GM23248 (cell line): Measurements from ENCODE around the gene TPM2. TPM values are rescaled to one million over a fixed set of nuclear protein-coding genes. Genes with fewer than 3 reads are reported as not detected.
A peak's percentile ranks its signal among the peaks of the same experiment; 100 is the strongest.

Experiments used
- DNase-seq: peaks from one replicate; pipeline ENCODE4 v3.0.0-alpha.2; 2015
- H2AFZ ChIP-seq: fragments of 200-600 bp; sonication (generic); 2 replicates; pipeline ENCODE4 v1.6.1; 2016; ENCODE audit warnings: antibody characterized with exemption
- H3F3A ChIP-seq: fragments of 200-600 bp; sonication (generic); 2 replicates; pipeline ENCODE4 v1.6.1; 2016; ENCODE audit warnings: mild to moderate bottlenecking, antibody characterized with exemption, mixed run types; ENCODE audit not compliant: insufficient read depth
- H3K27ac ChIP-seq: fragments of 200-600 bp; sonication (generic); 2 replicates; pipeline ENCODE4 v1.5.1; 2016; ENCODE audit warnings: mild to moderate bottlenecking
- H3K27me3 ChIP-seq: fragments of 200-600 bp; sonication (generic); replicated peaks from 2 replicates; pipeline ENCODE4 v1.6.1; 2016; ENCODE audit warnings: mild to moderate bottlenecking; ENCODE audit not compliant: insufficient read depth
- H3K36me3 ChIP-seq: fragments of 200-600 bp; sonication (generic); 2 replicates; pipeline ENCODE4 v1.6.1; 2016; ENCODE audit warnings: low read depth, mild to moderate bottlenecking
- H3K4me1 ChIP-seq: fragments of 200-600 bp; sonication (generic); 2 replicates; pipeline ENCODE4 v1.6.1; 2016; ENCODE audit warnings: mild to moderate bottlenecking; ENCODE audit not compliant: insufficient read depth
- H3K4me2 ChIP-seq: fragments of 200-600 bp; sonication (generic); one replicate; pipeline ENCODE4 v1.6.1; 2016; ENCODE audit warnings: mild to moderate bottlenecking; ENCODE audit not compliant: unreplicated experiment
- H3K4me3 ChIP-seq: fragments of 200-600 bp; sonication (generic); 2 replicates; pipeline ENCODE4 v1.5.1; 2016; ENCODE audit warnings: mild to moderate bottlenecking
- H3K79me2 ChIP-seq: fragments of 200-600 bp; sonication (generic); 2 replicates; pipeline ENCODE4 v1.6.1; 2016; ENCODE audit warnings: mild to moderate bottlenecking; ENCODE audit not compliant: insufficient read depth
- H3K9ac ChIP-seq: fragments of 200-600 bp; sonication (generic); 2 replicates; pipeline ENCODE4 v1.6.1; 2016; ENCODE audit warnings: mild to moderate bottlenecking
- H3K9me2 ChIP-seq: fragments of 200-600 bp; sonication (generic); 2 replicates; pipeline ENCODE4 v1.6.1; 2016; ENCODE audit warnings: mixed run types, mild to moderate bottlenecking, moderate library complexity; ENCODE audit not compliant: insufficient read depth
- H3K9me3 ChIP-seq: fragments of 200-600 bp; sonication (generic); one replicate; pipeline ENCODE4 v1.6.1; 2017; ENCODE audit warnings: low read depth
- H4K20me1 ChIP-seq: fragments of 200-600 bp; sonication (generic); 2 replicates; pipeline ENCODE4 v1.6.0; 2016; ENCODE audit not compliant: insufficient read depth
- EZH2 ChIP-seq: fragments of 200-600 bp; sonication (generic); IDR thresholded peaks from 2 replicates; pipeline ENCODE4 v1.6.1; 2018; ENCODE audit warnings: antibody characterized with exemption, mild to moderate bottlenecking; ENCODE audit not compliant: insufficient read depth, poor library complexity, severe bottlenecking
- EZH2phosphoT487 ChIP-seq: fragments of 200-600 bp; sonication (generic); IDR thresholded peaks from 2 replicates; pipeline ENCODE4 v1.6.1; 2018; ENCODE audit warnings: antibody characterized with exemption, moderate library complexity, mild to moderate bottlenecking, low read depth; ENCODE audit not compliant: insufficient read depth
- WGBS, 2 experiments: methylation state at CpG; one replicate each; pipeline ENCODE4 v1.1.6; 2015 to 2017; ENCODE audit warnings: low lambda C conversion rate in 2 of 2, low coverage in 1 of 2; ENCODE audit errors: missing lambda C conversion rate in 2 of 2; 5-methylcytosine and 5-hydroxymethylcytosine counted together
- in situ Hi-C: fragments of 300-500 bp; cut with MboI; formaldehyde crosslinking; loops from 2 replicates; pipeline ENCODE4 v1.15.0; 2020
- polyA plus RNA-seq: library from polyadenylated mRNA; unstranded; fragments of >200 nt; fragmentation: Nextera tagmentation; extraction: Ambion mirVana; gene quantifications from 2 replicates; pipeline ENCODE4 v1.2.1, GENCODE V29; 2016
- total RNA-seq: library from RNA; depleted of rRNA; stranded (reverse); fragments of >200 nt; shearing (Covaris generic); gene quantifications from 2 replicates; pipeline ENCODE4 v1.2.3, GENCODE V29; 2014

TPM2 gene
- total and polyA plus RNA-seq, 2 experiments from 2014 or later = 1,625 to 3,527 TPM

DNA sequence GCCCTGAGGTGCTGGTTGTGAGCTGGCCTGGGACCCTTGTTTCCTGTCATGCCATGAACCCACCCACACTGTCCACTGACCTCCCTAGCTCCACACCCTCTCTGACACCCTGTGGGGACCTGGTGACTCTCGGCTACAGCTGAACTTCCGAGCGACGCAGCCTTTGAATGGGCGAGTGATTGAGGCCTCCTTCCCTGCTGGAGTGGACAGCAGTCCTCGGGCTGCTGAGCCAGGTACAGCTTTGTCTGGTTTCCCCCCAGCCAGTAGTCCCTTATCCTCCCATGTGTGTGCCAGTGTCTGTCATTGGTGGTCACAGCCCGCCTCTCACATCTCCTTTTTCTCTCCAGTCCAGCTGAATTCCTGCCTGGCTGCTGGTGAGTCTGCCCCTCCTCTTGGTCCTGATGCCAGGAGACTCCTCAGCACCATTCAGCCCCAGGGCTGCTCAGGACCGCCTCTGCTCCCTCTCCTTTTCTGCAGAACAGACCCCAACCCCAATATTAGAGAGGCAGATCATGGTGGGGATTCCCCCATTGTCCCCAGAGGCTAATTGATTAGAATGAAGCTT lies 9.9 kb downstream of the TPM2 start:
- H2AFZ ChIP-seq = no peak overlapping the region
- no peaks in the 10 kb centered on the region for H3K27me3 ChIP-seq
- peaks cover 13% of the 10 kb centered on the region for H3K79me2 ChIP-seq
- WGBS, 2 experiments = 85 to 86% methylated on average over 8 of the region's 8 CpGs
- peaks cover 28% of the 10 kb centered on the region for H3K36me3 ChIP-seq
- H3K9ac ChIP-seq = no peak overlapping the region
- H3K4me3 ChIP-seq = no peak overlapping the region
- TF ChIP-seq EZH2phosphoT487 = no peak
- H3K9me2 ChIP-seq = no peaks in the 10 kb centered on the region
- peaks cover 7% of the 10 kb centered on the region; the same call in 1 of the 2 replicates for H3K4me1 ChIP-seq
- no peak overlapping the region for H3K4me2 ChIP-seq
- H3K27ac ChIP-seq = no peak overlapping the region
- no peaks in the 10 kb centered on the region for H3K9me3 ChIP-seq
- in situ Hi-C loops = no loop called here
- peaks cover 20% of the 10 kb centered on the region; the same call in 1 of the 2 replicates for H4K20me1 ChIP-seq
- DNase-seq = no peak
- H3F3A ChIP-seq = peaks cover 71% of the 10 kb centered on the region

DNA sequence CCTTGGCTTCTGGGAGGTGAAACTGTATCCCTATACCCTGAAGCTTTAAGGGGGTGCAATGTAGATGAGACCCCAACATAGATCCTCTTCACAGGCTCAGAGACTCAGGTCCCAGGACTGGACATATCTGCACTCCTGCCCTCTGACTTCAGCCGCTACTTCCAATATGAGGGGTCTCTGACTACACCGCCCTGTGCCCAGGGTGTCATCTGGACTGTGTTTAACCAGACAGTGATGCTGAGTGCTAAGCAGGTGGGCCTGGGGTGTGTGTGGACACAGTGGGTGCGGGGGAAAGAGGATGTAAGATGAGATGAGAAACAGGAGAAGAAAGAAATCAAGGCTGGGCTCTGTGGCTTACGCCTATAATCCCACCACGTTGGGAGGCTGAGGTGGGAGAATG lies 10.6 kb downstream of the TPM2 start:
- TF ChIP-seq EZH2phosphoT487 = no peak
- no peak for TF ChIP-seq EZH2
- peaks cover 7% of the 10 kb centered on the region; the same call in 1 of the 2 replicates for H3K4me1 ChIP-seq
- no peaks in the 10 kb centered on the region for H3K27me3 ChIP-seq
- H3K4me3 ChIP-seq = no peak overlapping the region
- no peak overlapping the region for H3K27ac ChIP-seq
- no peak overlapping the region for H2AFZ ChIP-seq
- peaks cover 64% of the 10 kb centered on the region for H3F3A ChIP-seq
- no peaks in the 10 kb centered on the region for H3K9me2 ChIP-seq
- H3K79me2 ChIP-seq = peaks cover 6% of the 10 kb centered on the region; the same call in 1 of the 2 replicates
- H3K36me3 ChIP-seq = peaks cover 24% of the 10 kb centered on the region
- 0 out of 2 replicates have a peak, but pooled peaks cover 14% of the 10 kb centered on the region for H4K20me1 ChIP-seq
- H3K4me2 ChIP-seq = no peak overlapping the region
- no peak overlapping the region for H3K9ac ChIP-seq
- 88 to 92% methylated on average over 5 of the region's 5 CpGs for WGBS, 2 experiments
- H3K9me3 ChIP-seq = no peaks in the 10 kb centered on the region
- DNase-seq = no peak
- in situ Hi-C loops = no loop called here

- no peak for TF ChIP-seq EZH2
- no peak for TF ChIP-seq EZH2phosphoT487
- no peaks in the 10 kb centered on the region for H4K20me1 ChIP-seq
- H3K79me2 ChIP-seq = no peaks in the 10 kb centered on the region
- H3K4me3 ChIP-seq = peak overlapping the region; percentile 75
- H3K27ac ChIP-seq = no peak overlapping the region
- H3K9me2 ChIP-seq = no peaks in the 10 kb centered on the region
- peak; percentile 43 for DNase-seq
- peak overlapping the region; percentile 97 for H2AFZ ChIP-seq
- peaks cover 33% of the 10 kb centered on the region for H3F3A ChIP-seq
- 0 out of 2 replicates have a peak, but pooled peaks cover 3% of the 10 kb centered on the region for H3K4me1 ChIP-seq
- H3K27me3 ChIP-seq = no peaks in the 10 kb centered on the region
- WGBS, 2 experiments = 10 to 14% methylated on average over 35 to 49 of the region's 51 CpGs
- peak overlapping the region; percentile 87 for H3K4me2 ChIP-seq
- H3K9ac ChIP-seq = peak overlapping the region; percentile 56
- H3K36me3 ChIP-seq = no peaks in the 10 kb centered on the region
- in situ Hi-C loops = no loop called here
- H3K9me3 ChIP-seq = no peaks in the 10 kb centered on the region
These were observed 13.9 kb downstream of the TPM2 start for GRCh38 chr9:35675732-35676392.

DNA sequence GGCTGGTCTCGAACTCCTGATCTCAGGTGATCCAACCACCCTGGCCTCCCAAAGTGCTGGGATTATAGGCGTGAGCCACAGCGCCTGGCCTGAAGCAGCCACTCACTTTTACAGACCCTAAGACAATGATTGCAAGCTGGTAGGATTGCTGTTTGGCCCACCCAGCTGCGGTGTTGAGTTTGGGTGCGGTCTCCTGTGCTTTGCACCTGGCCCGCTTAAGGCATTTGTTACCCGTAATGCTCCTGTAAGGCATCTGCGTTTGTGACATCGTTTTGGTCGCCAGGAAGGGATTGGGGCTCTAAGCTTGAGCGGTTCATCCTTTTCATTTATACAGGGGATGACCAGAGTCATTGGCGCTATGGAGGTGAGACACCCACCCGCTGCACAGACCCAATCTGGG lies 14.5 kb downstream of the TPM2 start:
- H3K9me2 ChIP-seq = no peaks in the 10 kb centered on the region

More for the DNA sequence above, 14.5 kb downstream of the TPM2 start:
- Histone ChIP-seq H3K9me3 (no peaks in the 10 kb centered on the region), H3K4me2 (peak overlapping the region; percentile 87), H3K27ac (no peak overlapping the region), H3K4me1 (0 out of 2 replicates have a peak, but pooled peaks cover 3% of the 10 kb centered on the region), H3K79me2 (no peaks in the 10 kb centered on the region), H3K9ac (no peak overlapping the region), H2AFZ (peak overlapping the region; percentile 97), H3K36me3 (no peaks in the 10 kb centered on the region), H3K4me3 (peak overlapping the region; percentile 75), H4K20me1 (no peaks in the 10 kb centered on the region), H3K27me3 (no peaks in the 10 kb centered on the region), H3F3A (peaks cover 26% of the 10 kb centered on the region; the same call in 1 of the 2 replicates)
- TF ChIP-seq EZH2phosphoT487 (no peak), EZH2 (no peak)
- DNase-seq = no peak
- WGBS, 2 experiments = 25 to 30% methylated on average over 12 to 13 of the region's 13 CpGs
- in situ Hi-C loops = no loop called here
